ENCODE results near the gene CDK8.
"Not testable (repeated sequence)": the region's sequence is repeated elsewhere in the genome, so short reads cannot be mapped to it uniquely, and the experiment has no call there.

- not testable (repeated sequence) for TF ChIP-seq POLR2A (IDR thresholded peaks at IDR 0.05; ENCODE audit: low read depth, low read length); MYC (IDR thresholded peaks at IDR 0.05; ENCODE audit: low read depth, low read length); POLR2AphosphoS5 (IDR thresholded peaks at IDR 0.05; ENCODE audit: insufficient read depth, low read depth, low read length); EZH2 (IDR thresholded peaks at IDR 0.05; ENCODE audit: borderline replicate concordance, low read depth, low read length, severe bottlenecking)
- TF ChIP-seq, protein P1, sequence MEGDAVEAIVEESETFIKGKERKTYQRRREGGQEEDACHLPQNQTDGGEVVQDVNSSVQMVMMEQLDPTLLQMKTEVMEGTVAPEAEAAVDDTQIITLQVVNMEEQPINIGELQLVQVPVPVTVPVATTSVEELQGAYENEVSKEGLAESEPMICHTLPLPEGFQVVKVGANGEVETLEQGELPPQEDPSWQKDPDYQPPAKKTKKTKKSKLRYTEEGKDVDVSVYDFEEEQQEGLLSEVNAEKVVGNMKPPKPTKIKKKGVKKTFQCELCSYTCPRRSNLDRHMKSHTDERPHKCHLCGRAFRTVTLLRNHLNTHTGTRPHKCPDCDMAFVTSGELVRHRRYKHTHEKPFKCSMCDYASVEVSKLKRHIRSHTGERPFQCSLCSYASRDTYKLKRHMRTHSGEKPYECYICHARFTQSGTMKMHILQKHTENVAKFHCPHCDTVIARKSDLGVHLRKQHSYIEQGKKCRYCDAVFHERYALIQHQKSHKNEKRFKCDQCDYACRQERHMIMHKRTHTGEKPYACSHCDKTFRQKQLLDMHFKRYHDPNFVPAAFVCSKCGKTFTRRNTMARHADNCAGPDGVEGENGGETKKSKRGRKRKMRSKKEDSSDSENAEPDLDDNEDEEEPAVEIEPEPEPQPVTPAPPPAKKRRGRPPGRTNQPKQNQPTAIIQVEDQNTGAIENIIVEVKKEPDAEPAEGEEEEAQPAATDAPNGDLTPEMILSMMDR (IDR thresholded peaks at IDR 0.05; ENCODE audit: extremely low read depth in 1 of 2, insufficient read depth in 1 of 2, low read depth in 1 of 2, low read length in 2 of 2): not testable (repeated sequence)
These were observed 58.1 kb downstream of the CDK8 start for GRCh38 chr13:26312019-26312418.
